Measurements from ENCODE around the gene RGS6.

Gene RGS6

GRCh38 chr14:72457641-72458040 is 525.4 kb downstream of the RGS6 start:
- WGBS (ENCODE audit: insufficient coverage), result 100% methylated on average over 3 of the region's 4 CpGs
- Histone ChIP-seq H3K27me3 (replicated peaks in 2 of 5; ENCODE audit: control insufficient read depth in 4 of 5, insufficient read depth in 5 of 5, low read length in 4 of 5) (peaks cover 0 to 3% (median 3%) of the 10 kb centered on the region in 5 experiments), H3K27ac (ENCODE audit: insufficient read depth in 1 of 2, low read depth in 1 of 2, low read length in 2 of 2, poor library complexity in 1 of 2, severe bottlenecking in 2 of 2) (no peak overlapping the region), H3K4me3 (ENCODE audit: control insufficient read depth in 1 of 7, extremely low read depth in 1 of 7, insufficient read depth in 4 of 7, low read depth in 2 of 7, low read length in 6 of 7) (no peak overlapping the region), H3K36me3 (ENCODE audit: control insufficient read depth in 4 of 4, insufficient read depth in 4 of 4, low read length in 3 of 4) (no peaks in the 10 kb centered on the region), H3K9me3 (ENCODE audit: control extremely low read depth in 1 of 5, control insufficient read depth in 4 of 5, insufficient read depth in 2 of 5, low read depth in 1 of 5, low read length in 4 of 5) (no peaks in the 10 kb centered on the region), H3K4me1 (ENCODE audit: control extremely low read depth in 1 of 4, control insufficient read depth in 4 of 4, insufficient read depth in 4 of 4, low read length in 3 of 4) (peaks cover 0 to under 1% (median 0%) of the 10 kb centered on the region in 4 experiments)
- ChIA-PET POLR2A (no interaction called here), CTCF (interaction anchor here (1.6 kb wide), 1 partner anchor 15 kb away, joined by 5 read pairs; no protein-coding TSS in a partner anchor)
- no peak for DNase-seq

GRCh38 chr14:72462056-72462455 is 529.8 kb downstream of the RGS6 start:
- Histone ChIP-seq H3K27me3 (replicated peaks in 2 of 5; ENCODE audit: control insufficient read depth in 4 of 5, insufficient read depth in 5 of 5, low read length in 4 of 5) (peaks cover 0 to 3% (median 0%) of the 10 kb centered on the region in 5 experiments), H3K36me3 (ENCODE audit: control insufficient read depth in 4 of 4, insufficient read depth in 4 of 4, low read length in 3 of 4) (no peaks in the 10 kb centered on the region), H3K27ac (ENCODE audit: insufficient read depth in 1 of 2, low read depth in 1 of 2, low read length in 2 of 2, poor library complexity in 1 of 2, severe bottlenecking in 2 of 2) (no peak overlapping the region), H3K4me3 (ENCODE audit: control insufficient read depth in 1 of 7, extremely low read depth in 1 of 7, insufficient read depth in 4 of 7, low read depth in 2 of 7, low read length in 6 of 7) (no peak overlapping the region), H3K9me3 (ENCODE audit: control extremely low read depth in 1 of 5, control insufficient read depth in 4 of 5, insufficient read depth in 2 of 5, low read depth in 1 of 5, low read length in 4 of 5) (peaks cover 0 to 12% (median 2%) of the 10 kb centered on the region in 5 experiments), H3K4me1 (ENCODE audit: control extremely low read depth in 1 of 4, control insufficient read depth in 4 of 4, insufficient read depth in 4 of 4, low read length in 3 of 4) (no peaks in the 10 kb centered on the region)
- 100% methylated on average over 2 of the region's 2 CpGs for WGBS (ENCODE audit: insufficient coverage)
- POLR2A ChIA-PET, result no interaction called here
- no peak for DNase-seq
- CTCF ChIA-PET, result interaction anchor here (2.2 kb wide), 1 partner anchor 55 kb away, joined by 5 read pairs; no protein-coding TSS in a partner anchor

GRCh38 chr14:72463291-72463866 is 531.1 kb downstream of the RGS6 start:
- peaks cover 0 to 12% (median 2%) of the 10 kb centered on the region in 5 experiments for H3K9me3 ChIP-seq (ENCODE audit: control extremely low read depth in 1 of 5, control insufficient read depth in 4 of 5, insufficient read depth in 2 of 5, low read depth in 1 of 5, low read length in 4 of 5)
- peaks cover 0 to 3% (median 0%) of the 10 kb centered on the region in 5 experiments for H3K27me3 ChIP-seq (replicated peaks in 2 of 5; ENCODE audit: control insufficient read depth in 4 of 5, insufficient read depth in 5 of 5, low read length in 4 of 5)
- H3K27ac ChIP-seq (ENCODE audit: insufficient read depth in 1 of 2, low read depth in 1 of 2, low read length in 2 of 2, poor library complexity in 1 of 2, severe bottlenecking in 2 of 2), result no peak overlapping the region
- 93% methylated on average over 4 of the region's 5 CpGs for WGBS (ENCODE audit: insufficient coverage)
- no peaks in the 10 kb centered on the region for H3K36me3 ChIP-seq (ENCODE audit: control insufficient read depth in 4 of 4, insufficient read depth in 4 of 4, low read length in 3 of 4)
- CTCF ChIA-PET, result interaction anchor here (1.0 to 2.2 kb wide), 2 partner anchors 10 to 53 kb away, joined by 3 to 5 read pairs; no protein-coding TSS in a partner anchor
- POLR2A ChIA-PET, result no interaction called here
- no peak overlapping the region for H3K4me3 ChIP-seq (ENCODE audit: control insufficient read depth in 1 of 7, extremely low read depth in 1 of 7, insufficient read depth in 4 of 7, low read depth in 2 of 7, low read length in 6 of 7)
- no peak for DNase-seq
- no peaks in the 10 kb centered on the region for H3K4me1 ChIP-seq (ENCODE audit: control extremely low read depth in 1 of 4, control insufficient read depth in 4 of 4, insufficient read depth in 4 of 4, low read length in 3 of 4)

- CTCF ChIA-PET, result no interaction called here
- no peaks in the 10 kb centered on the region for H3K36me3 ChIP-seq (ENCODE audit: control insufficient read depth in 4 of 4, insufficient read depth in 4 of 4, low read length in 3 of 4)
- WGBS (ENCODE audit: insufficient coverage), result 100% methylated on average over 2 of the region's 3 CpGs
- H3K27me3 ChIP-seq (replicated peaks in 2 of 5; ENCODE audit: control insufficient read depth in 4 of 5, insufficient read depth in 5 of 5, low read length in 4 of 5), result peaks cover 0 to 3% (median 0%) of the 10 kb centered on the region in 5 experiments
- no peak for DNase-seq
- POLR2A ChIA-PET, result no interaction called here
- no peak overlapping the region for H3K27ac ChIP-seq (ENCODE audit: insufficient read depth in 1 of 2, low read depth in 1 of 2, low read length in 2 of 2, poor library complexity in 1 of 2, severe bottlenecking in 2 of 2)
- H3K9me3 ChIP-seq (ENCODE audit: control extremely low read depth in 1 of 5, control insufficient read depth in 4 of 5, insufficient read depth in 2 of 5, low read depth in 1 of 5, low read length in 4 of 5), result peaks cover 0 to 12% (median 2%) of the 10 kb centered on the region in 5 experiments
- H3K4me3 ChIP-seq (ENCODE audit: control insufficient read depth in 1 of 7, extremely low read depth in 1 of 7, insufficient read depth in 4 of 7, low read depth in 2 of 7, low read length in 6 of 7), result no peak overlapping the region
- H3K4me1 ChIP-seq (ENCODE audit: control extremely low read depth in 1 of 4, control insufficient read depth in 4 of 4, insufficient read depth in 4 of 4, low read length in 3 of 4), result no peaks in the 10 kb centered on the region
Observed at GRCh38 chr14:72464226-72464625, 532.0 kb downstream of the RGS6 start.

GRCh38 chr14:72466325-72466724 is 534.1 kb downstream of the RGS6 start:
- CTCF ChIA-PET, result interaction anchor here (0.9 kb wide), 1 partner anchor 49 kb away, joined by 3 read pairs; no protein-coding TSS in a partner anchor
- no peak overlapping the region for H3K4me3 ChIP-seq (ENCODE audit: control insufficient read depth in 1 of 7, extremely low read depth in 1 of 7, insufficient read depth in 4 of 7, low read depth in 2 of 7, low read length in 6 of 7)
- H3K27me3 ChIP-seq (replicated peaks in 2 of 5; ENCODE audit: control insufficient read depth in 4 of 5, insufficient read depth in 5 of 5, low read length in 4 of 5), result no peaks in the 10 kb centered on the region

GRCh38 chr14:72471346-72471745 is 539.1 kb downstream of the RGS6 start:
- CTCF ChIA-PET, result interaction anchor here (1.2 kb wide), 1 partner anchor 33 kb away, joined by 3 read pairs; no protein-coding TSS in a partner anchor
- POLR2A ChIA-PET, result no interaction called here
- Histone ChIP-seq H3K4me1 (ENCODE audit: control extremely low read depth in 1 of 4, control insufficient read depth in 4 of 4, insufficient read depth in 4 of 4, low read length in 3 of 4) (peaks cover 0 to 10% (median 3%) of the 10 kb centered on the region in 4 experiments), H3K9me3 (ENCODE audit: control extremely low read depth in 1 of 5, control insufficient read depth in 4 of 5, insufficient read depth in 2 of 5, low read depth in 1 of 5, low read length in 4 of 5) (peaks cover 0 to 6% (median under 1%) of the 10 kb centered on the region in 5 experiments), H3K36me3 (ENCODE audit: control insufficient read depth in 4 of 4, insufficient read depth in 4 of 4, low read length in 3 of 4) (no peaks in the 10 kb centered on the region), H3K4me3 (ENCODE audit: control insufficient read depth in 1 of 7, extremely low read depth in 1 of 7, insufficient read depth in 4 of 7, low read depth in 2 of 7, low read length in 6 of 7) (no peak overlapping the region), H3K27me3 (replicated peaks in 2 of 5; ENCODE audit: control insufficient read depth in 4 of 5, insufficient read depth in 5 of 5, low read length in 4 of 5) (no peaks in the 10 kb centered on the region), H3K27ac (ENCODE audit: insufficient read depth in 1 of 2, low read depth in 1 of 2, low read length in 2 of 2, poor library complexity in 1 of 2, severe bottlenecking in 2 of 2) (no peak overlapping the region)
- no peak for DNase-seq
- 97% methylated on average over 6 of the region's 6 CpGs for WGBS (ENCODE audit: insufficient coverage)

More at GRCh38 chr14:72466325-72466724, 534.1 kb downstream of the RGS6 start:
- Histone ChIP-seq H3K9me3 (ENCODE audit: control extremely low read depth in 1 of 5, control insufficient read depth in 4 of 5, insufficient read depth in 2 of 5, low read depth in 1 of 5, low read length in 4 of 5) (peaks cover 0 to 12% (median 2%) of the 10 kb centered on the region in 5 experiments), H3K4me1 (ENCODE audit: control extremely low read depth in 1 of 4, control insufficient read depth in 4 of 4, insufficient read depth in 4 of 4, low read length in 3 of 4) (no peaks in the 10 kb centered on the region), H3K36me3 (ENCODE audit: control insufficient read depth in 4 of 4, insufficient read depth in 4 of 4, low read length in 3 of 4) (no peaks in the 10 kb centered on the region), H3K27ac (ENCODE audit: insufficient read depth in 1 of 2, low read depth in 1 of 2, low read length in 2 of 2, poor library complexity in 1 of 2, severe bottlenecking in 2 of 2) (no peak overlapping the region)
- DNase-seq, result no peak
- POLR2A ChIA-PET, result no interaction called here

GRCh38 chr14:72472845-72473244 is 540.6 kb downstream of the RGS6 start:
- Histone ChIP-seq H3K4me1 (ENCODE audit: control extremely low read depth in 1 of 4, control insufficient read depth in 4 of 4, insufficient read depth in 4 of 4, low read length in 3 of 4) (peaks cover 6 to 24% (median 17%) of the 10 kb centered on the region in 4 experiments), H3K4me3 (ENCODE audit: control insufficient read depth in 1 of 7, extremely low read depth in 1 of 7, insufficient read depth in 4 of 7, low read depth in 2 of 7, low read length in 6 of 7) (no peak overlapping the region), H3K27me3 (replicated peaks in 2 of 5; ENCODE audit: control insufficient read depth in 4 of 5, insufficient read depth in 5 of 5, low read length in 4 of 5) (no peaks in the 10 kb centered on the region), H3K9me3 (ENCODE audit: control extremely low read depth in 1 of 5, control insufficient read depth in 4 of 5, insufficient read depth in 2 of 5, low read depth in 1 of 5, low read length in 4 of 5) (no peaks in the 10 kb centered on the region), H3K27ac (ENCODE audit: insufficient read depth in 1 of 2, low read depth in 1 of 2, low read length in 2 of 2, poor library complexity in 1 of 2, severe bottlenecking in 2 of 2) (no peak overlapping the region), H3K36me3 (ENCODE audit: control insufficient read depth in 4 of 4, insufficient read depth in 4 of 4, low read length in 3 of 4) (no peaks in the 10 kb centered on the region)
- ChIA-PET CTCF (interaction anchor here (1.3 to 1.5 kb wide), 3 partner anchors 10 to 19 kb away, joined by 3 to 5 read pairs (median 4); no protein-coding TSS in a partner anchor), POLR2A (interaction anchor here (0.5 kb wide), 1 partner anchor 476 kb away, joined by 3 read pairs; no protein-coding TSS in a partner anchor)
- peak in 2 of 3 donors; percentile 49 to 55 for DNase-seq
- 94% methylated on average over 5 of the region's 14 CpGs for WGBS (ENCODE audit: insufficient coverage)
